DOHH2 (cell line): ENCODE results near the gene FMNL2.

Experiments used
- EZH2phosphoT487 ChIP-seq: fragments of 200-600 bp; sonication (generic); IDR thresholded peaks from 2 replicates; pipeline ENCODE4 v1.6.1; 2017; ENCODE audit warnings: borderline replicate concordance, mild to moderate bottlenecking, antibody characterized with exemption, low read length, moderate library complexity, mixed read lengths
- TF ChIP-seq, protein P1 (sequence below): fragments of 200-600 bp; sonication (generic); IDR thresholded peaks from one replicate; pipeline ENCODE4 v1.5.1; 2014; ENCODE audit warnings: antibody characterized with exemption, mild to moderate bottlenecking, low read depth, low read length; ENCODE audit not compliant: poor library complexity, severe bottlenecking

DNA sequence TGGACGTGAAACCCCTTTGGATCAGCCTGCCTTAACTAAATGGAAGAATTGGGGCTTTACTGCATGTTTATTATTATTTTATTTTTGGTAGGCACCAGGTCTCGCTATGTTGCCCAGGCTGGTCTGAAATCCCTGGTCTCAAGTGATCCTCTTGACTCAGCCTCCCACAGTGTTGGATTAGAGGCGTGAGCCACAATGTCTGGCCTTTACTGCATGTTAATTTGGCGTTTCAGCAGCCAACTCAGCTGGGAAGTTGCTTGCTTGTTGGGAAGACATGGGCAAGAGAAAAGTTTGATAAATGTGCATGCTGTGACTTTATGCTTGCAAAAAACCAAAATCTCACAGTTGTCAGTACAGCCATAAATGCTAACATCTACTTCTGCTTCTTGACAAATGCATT is 105.1 kb downstream of the FMNL2 start:
- TF ChIP-seq, protein P1, sequence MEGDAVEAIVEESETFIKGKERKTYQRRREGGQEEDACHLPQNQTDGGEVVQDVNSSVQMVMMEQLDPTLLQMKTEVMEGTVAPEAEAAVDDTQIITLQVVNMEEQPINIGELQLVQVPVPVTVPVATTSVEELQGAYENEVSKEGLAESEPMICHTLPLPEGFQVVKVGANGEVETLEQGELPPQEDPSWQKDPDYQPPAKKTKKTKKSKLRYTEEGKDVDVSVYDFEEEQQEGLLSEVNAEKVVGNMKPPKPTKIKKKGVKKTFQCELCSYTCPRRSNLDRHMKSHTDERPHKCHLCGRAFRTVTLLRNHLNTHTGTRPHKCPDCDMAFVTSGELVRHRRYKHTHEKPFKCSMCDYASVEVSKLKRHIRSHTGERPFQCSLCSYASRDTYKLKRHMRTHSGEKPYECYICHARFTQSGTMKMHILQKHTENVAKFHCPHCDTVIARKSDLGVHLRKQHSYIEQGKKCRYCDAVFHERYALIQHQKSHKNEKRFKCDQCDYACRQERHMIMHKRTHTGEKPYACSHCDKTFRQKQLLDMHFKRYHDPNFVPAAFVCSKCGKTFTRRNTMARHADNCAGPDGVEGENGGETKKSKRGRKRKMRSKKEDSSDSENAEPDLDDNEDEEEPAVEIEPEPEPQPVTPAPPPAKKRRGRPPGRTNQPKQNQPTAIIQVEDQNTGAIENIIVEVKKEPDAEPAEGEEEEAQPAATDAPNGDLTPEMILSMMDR: no peak
- TF ChIP-seq EZH2phosphoT487: no peak
